HUES6 (cell line): ENCODE results near the gene DNAJC12.
"Not testable (repeated sequence)": the region's sequence is repeated elsewhere in the genome, so short reads cannot be mapped to it uniquely, and the experiment has no call there.

ENCODE experiments used
- H3K27ac ChIP-seq: 2 replicates; pipeline ENCODE4 v1.7.0; 2013; ENCODE audit warnings: low read depth, mild to moderate bottlenecking, low read length, inconsistent platforms
- H3K27me3 ChIP-seq: 2 replicates; pipeline ENCODE4 v1.6.1; 2013; ENCODE audit warnings: low read length; ENCODE audit not compliant: control insufficient read depth, insufficient read depth
- H3K36me3 ChIP-seq: 2 replicates; pipeline ENCODE4 v1.6.1; 2013; ENCODE audit warnings: low read length; ENCODE audit not compliant: control insufficient read depth, insufficient read depth
- H3K4me1 ChIP-seq: 2 replicates; pipeline ENCODE4 v1.6.1; 2013; ENCODE audit warnings: low read length; ENCODE audit not compliant: control insufficient read depth, insufficient read depth
- H3K4me3 ChIP-seq: 2 replicates; pipeline ENCODE4 v1.5.1; 2013; ENCODE audit warnings: low read depth, low read length
- H3K9ac ChIP-seq: one replicate; pipeline ENCODE4 v1.6.1; 2013; ENCODE audit warnings: mild to moderate bottlenecking, low read length
- H3K9me3 ChIP-seq: 2 replicates; pipeline ENCODE4 v1.6.1; 2013; ENCODE audit warnings: low read depth, low read length; ENCODE audit not compliant: control insufficient read depth, insufficient read depth

Gene DNAJC12

DNA sequence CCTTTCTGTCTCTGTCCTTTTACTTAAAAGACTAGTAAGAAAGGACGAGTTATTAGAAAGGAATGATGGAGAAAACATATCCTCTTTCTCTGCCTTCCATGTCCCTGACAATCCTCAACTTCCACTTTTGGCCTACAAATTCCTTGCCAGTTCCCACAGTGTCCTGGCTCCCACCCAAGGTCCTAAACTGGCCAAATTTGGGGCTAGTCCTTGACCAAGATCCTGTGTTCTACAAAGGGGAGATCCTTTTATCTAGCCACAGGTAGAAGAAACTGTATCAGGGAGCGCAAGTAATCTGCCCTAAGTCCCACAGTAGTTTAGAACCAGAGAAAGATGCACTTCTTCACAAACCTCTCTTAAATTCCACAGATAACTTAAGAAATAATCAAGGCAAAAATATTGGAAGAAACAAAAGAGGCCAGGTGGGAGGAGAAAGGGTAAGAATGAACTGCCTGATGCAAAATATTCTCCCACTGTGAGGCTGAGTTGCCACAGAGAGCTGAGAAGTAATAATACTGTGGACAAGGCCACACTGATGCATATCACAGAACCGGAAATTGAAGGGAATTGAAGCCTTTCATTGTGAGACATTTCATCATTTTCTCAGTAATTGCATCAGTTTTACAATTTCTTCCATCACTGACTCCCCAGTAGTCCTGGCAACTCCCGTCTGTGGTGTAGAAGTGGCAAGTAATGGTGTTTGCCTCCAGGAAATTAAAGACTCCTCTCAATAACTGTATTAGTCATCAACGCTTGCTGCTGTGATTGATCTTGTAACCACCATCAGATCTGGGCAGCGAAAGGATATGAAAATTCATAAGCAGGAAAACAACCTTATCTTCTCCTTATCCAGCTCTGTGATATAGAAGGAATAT lies 47.2 kb downstream of the DNAJC12 start:
- no peaks in the 10 kb centered on the region for H3K36me3 ChIP-seq
- H3K27ac ChIP-seq, result 0 out of 2 replicates have a peak overlapping the region, but pooled peaks have one; percentile 50
- H3K9ac ChIP-seq, result no peak overlapping the region
- peaks cover 24% of the 10 kb centered on the region for H3K4me1 ChIP-seq
- no peaks in the 10 kb centered on the region for H3K27me3 ChIP-seq
- H3K4me3 ChIP-seq, result no peak overlapping the region
- H3K9me3 ChIP-seq, result no peaks in the 10 kb centered on the region

DNA sequence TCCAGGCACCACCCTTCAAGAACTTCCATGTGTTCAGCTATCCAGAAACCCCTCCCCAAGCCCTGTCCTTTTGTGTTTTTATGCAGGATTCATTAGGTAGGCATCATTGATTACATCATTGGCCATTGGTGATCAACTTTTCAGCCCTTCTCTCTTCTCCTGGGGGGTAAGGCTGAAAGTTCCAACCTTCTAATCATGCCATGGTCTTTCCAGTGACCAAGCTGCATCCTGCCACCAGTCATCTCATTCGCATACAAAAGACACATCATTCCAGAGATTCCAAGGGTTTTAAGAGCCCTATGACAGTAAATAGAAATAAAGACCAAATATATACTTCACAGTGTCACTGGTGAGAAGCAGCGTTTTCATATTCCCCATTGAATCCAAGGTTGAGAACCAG lies 48.2 kb downstream of the DNAJC12 start:
- no peak overlapping the region for H3K4me3 ChIP-seq
- H3K27ac ChIP-seq, result no peak overlapping the region
- H3K27me3 ChIP-seq, result no peaks in the 10 kb centered on the region
- no peak overlapping the region for H3K9ac ChIP-seq
- peaks cover 20% of the 10 kb centered on the region for H3K4me1 ChIP-seq
- H3K9me3 ChIP-seq, result no peaks in the 10 kb centered on the region
- H3K36me3 ChIP-seq, result no peaks in the 10 kb centered on the region

DNA sequence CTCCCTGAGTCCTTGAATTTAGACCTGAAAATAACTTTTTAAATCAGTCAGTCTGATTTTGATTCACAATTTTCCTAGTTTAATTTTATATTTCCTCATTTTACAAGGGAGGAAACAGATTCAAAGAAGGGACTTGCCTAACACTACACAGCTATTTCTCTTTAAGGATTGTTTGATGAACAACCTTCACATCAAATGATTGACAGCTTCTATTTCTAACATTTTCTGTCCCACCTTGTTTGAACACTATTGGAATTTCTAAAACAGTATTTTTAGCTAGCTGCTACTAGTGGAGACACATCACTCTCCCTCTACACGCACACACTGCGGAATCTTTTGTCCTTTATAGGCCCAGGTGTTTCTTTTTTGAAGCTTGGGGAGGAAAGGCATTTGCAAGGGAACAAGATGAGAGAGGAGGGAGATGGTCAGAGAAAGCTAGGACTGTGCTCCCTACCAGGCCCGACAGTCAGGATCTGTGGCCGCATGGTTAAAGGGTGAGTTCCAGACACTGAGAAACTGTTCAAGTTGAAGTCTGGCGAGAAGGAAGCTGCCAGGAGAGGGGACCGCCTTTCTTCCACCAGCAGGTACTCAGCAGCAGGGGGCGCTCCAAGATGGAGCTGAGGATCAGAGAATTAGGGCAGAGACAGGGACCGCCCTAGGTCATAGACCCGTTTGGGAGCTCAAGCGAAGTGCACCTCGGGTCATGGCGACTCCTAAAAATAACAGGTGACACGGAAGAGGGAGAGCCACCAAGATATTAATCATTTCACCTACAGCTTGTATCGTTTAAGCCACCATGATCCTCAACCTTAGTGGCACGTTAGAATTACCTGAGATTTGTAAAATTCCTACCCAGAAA lies 49.7 kb downstream of the DNAJC12 start:
- Histone ChIP-seq H3K27ac (no peak overlapping the region), H3K9ac (no peak overlapping the region), H3K4me3 (no peak overlapping the region), H3K36me3 (no peaks in the 10 kb centered on the region), H3K4me1 (peaks cover 20% of the 10 kb centered on the region), H3K9me3 (no peaks in the 10 kb centered on the region), H3K27me3 (no peaks in the 10 kb centered on the region)

DNA sequence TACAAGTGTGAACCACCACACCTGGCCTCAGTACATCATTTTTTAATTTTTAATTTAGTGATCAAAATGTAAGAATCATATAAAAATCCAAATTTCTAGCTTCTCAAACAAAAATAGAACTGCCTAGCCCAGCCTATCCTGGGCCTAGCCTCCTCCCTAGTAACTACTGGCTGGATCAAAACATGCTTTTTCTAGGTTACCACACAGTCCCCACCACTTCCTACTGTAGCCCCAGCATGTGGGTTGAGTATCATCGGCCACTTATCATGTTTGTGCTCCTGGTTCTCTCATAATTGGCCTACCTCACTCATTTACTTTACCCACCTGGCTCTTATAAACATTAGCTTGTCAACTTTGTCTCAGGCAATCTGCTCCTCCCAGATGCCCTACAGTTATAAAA lies 52.9 kb downstream of the DNAJC12 start:
- Histone ChIP-seq H3K36me3 (no peaks in the 10 kb centered on the region), H3K27me3 (no peaks in the 10 kb centered on the region), H3K4me3 (no peak overlapping the region), H3K4me1 (peaks cover 12% of the 10 kb centered on the region), H3K9me3 (no peaks in the 10 kb centered on the region), H3K9ac (no peak overlapping the region), H3K27ac (no peak overlapping the region)

DNA sequence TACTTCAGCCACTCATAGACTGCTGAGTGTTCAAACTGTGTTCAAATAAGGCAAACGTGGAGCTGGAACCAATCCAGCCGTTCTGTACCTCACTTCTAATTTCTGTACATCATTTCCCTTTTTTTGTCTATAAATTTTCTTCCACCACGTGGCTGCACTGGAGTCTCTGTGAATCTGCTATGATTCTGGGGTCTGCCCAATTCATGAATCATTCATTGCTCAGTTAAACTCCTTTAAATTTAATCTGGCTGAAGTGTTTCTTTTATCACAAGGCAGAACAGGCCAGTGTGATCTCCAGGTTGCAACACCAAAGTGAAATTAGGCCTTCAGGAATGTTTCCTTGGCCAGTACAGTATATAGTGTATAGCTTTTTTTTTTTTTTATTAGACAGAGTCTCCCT lies 53.5 kb downstream of the DNAJC12 start:
- no peak overlapping the region for H3K4me3 ChIP-seq
- peaks cover 7% of the 10 kb centered on the region for H3K4me1 ChIP-seq

DNA sequence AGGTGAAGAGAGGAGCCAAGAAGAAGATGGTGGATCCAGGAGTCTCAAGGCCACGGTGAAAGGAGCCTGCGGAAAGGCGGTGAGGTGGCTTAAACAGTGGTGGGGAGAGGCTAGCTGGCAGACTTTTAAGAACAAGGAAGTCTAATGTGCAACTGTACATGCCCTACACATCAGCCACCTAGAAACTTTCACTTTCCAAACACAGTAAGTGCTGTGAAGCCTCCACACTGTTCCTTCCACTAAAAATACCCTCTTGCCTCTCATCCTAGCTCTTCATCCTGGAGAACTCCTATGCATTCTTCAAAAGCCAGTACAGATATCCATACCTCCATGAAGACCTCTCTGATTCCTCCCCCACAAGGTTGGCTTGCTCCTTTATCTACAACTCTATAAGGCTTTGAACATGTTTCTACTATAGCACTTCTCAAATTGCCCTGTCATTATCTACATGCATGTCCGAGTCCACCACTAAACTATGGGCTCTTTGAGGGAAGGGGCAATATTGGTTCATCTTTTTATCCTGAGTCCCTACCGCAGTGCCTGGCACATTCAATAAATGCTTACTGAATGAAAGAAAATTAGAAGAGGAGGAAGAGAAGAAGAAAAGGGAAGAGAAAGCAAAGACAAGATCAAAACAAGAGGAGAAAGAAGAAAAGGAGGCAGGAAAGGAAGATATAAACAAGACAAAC lies 54.2 kb downstream of the DNAJC12 start:
- no peak overlapping the region for H3K9ac ChIP-seq
- H3K9me3 ChIP-seq, result no peaks in the 10 kb centered on the region

More for the DNA sequence above, 53.5 kb downstream of the DNAJC12 start:
- H3K9ac ChIP-seq, result no peak overlapping the region
- H3K27me3 ChIP-seq, result no peaks in the 10 kb centered on the region
- H3K9me3 ChIP-seq, result no peaks in the 10 kb centered on the region
- H3K27ac ChIP-seq, result no peak overlapping the region
- no peaks in the 10 kb centered on the region for H3K36me3 ChIP-seq

DNA sequence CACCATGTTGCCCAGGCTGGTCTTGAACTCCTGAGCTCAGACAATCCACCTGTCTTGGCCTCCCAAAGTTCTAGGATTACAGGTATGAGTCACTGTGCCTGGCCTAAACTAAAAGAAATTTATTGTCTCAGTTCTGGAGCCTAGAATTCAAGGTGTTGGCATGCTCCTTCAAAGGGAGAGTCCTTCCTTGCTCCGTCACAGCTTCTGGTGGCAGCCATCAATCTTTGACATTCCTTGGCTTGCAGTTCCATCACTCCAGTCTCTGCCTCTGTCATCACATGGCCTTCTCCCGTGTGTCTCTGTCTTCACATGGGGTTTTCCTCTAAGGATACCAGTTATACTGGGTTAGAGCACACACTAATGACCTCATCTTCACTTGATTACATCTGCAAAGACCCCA lies 55.5 kb downstream of the DNAJC12 start:
- Histone ChIP-seq H3K27ac (no peak overlapping the region), H3K4me1 (no peaks in the 10 kb centered on the region), H3K9ac (no peak overlapping the region), H3K27me3 (no peaks in the 10 kb centered on the region), H3K36me3 (no peaks in the 10 kb centered on the region), H3K4me3 (no peak overlapping the region), H3K9me3 (no peaks in the 10 kb centered on the region)

More for the DNA sequence above, 54.2 kb downstream of the DNAJC12 start:
- Histone ChIP-seq H3K27me3 (no peaks in the 10 kb centered on the region), H3K27ac (no peak overlapping the region), H3K4me1 (peaks cover 2% of the 10 kb centered on the region; the same call in 1 of the 2 replicates), H3K4me3 (no peak overlapping the region), H3K36me3 (no peaks in the 10 kb centered on the region)

DNA sequence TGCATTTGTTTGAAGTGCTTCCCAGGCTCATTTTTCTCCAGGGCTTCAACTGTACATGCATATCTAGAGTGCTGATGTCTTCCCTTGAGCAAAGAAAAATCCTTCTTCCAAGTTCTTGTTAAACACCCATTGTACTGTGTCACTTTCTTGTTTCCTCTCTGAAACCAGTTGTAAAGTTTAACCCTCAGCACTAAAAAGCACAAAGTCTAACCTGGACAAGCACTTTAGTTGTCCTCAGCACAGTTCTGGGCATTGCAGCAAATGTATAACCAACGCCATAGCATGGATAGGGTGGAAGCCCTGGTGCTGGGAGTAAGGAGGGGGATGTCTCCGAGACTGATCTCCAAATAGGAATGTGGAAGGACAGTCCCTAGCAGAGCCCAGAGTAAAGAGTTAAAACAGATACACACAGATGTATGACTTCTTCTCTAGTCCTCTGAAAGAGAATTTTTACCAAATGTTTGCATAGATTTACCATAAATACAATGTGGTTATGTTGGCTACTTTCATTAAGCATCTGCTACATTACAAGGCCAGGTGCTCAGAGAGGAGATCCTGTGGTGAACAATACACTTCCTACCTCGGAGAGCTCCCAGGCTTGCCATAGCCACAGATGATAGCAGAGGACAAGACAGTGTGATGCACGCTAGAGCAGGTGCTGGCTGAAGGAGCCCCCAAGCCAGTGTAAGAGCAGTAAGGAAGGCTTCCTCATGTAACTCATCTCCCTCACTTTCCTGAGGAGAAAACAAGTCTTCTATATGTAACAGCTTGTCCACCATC lies 57.0 kb downstream of the DNAJC12 start:
- Histone ChIP-seq H3K9me3 (no peaks in the 10 kb centered on the region), H3K36me3 (no peaks in the 10 kb centered on the region), H3K4me1 (no peaks in the 10 kb centered on the region), H3K27me3 (no peaks in the 10 kb centered on the region), H3K4me3 (no peak overlapping the region), H3K27ac (no peak overlapping the region), H3K9ac (no peak overlapping the region)

DNA sequence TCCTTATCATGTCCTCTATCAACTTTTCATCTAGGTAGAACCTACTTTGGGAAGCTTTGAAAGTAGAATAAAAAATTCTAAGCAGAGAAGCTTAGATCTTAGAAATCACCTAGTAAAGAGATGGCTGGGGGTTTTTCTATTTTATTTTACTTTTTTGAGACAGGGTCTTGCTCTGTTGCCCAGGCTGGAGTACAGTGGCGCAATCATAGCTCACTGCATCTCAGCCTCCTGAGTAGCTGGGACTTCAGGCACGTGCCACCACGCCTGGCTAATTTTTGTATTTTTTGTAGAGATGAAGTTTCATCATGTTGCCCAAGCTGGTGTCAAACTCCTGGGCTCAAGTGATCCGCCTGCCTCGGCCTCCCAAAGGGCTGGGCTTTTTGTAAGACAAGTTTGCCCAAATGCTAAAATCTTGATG lies 57.8 kb downstream of the DNAJC12 start:
- not testable (repeated sequence) for H3K27me3 ChIP-seq, H3K36me3 ChIP-seq, H3K4me1 ChIP-seq, H3K9ac ChIP-seq, H3K9me3 ChIP-seq, H3K27ac ChIP-seq, H3K4me3 ChIP-seq

DNA sequence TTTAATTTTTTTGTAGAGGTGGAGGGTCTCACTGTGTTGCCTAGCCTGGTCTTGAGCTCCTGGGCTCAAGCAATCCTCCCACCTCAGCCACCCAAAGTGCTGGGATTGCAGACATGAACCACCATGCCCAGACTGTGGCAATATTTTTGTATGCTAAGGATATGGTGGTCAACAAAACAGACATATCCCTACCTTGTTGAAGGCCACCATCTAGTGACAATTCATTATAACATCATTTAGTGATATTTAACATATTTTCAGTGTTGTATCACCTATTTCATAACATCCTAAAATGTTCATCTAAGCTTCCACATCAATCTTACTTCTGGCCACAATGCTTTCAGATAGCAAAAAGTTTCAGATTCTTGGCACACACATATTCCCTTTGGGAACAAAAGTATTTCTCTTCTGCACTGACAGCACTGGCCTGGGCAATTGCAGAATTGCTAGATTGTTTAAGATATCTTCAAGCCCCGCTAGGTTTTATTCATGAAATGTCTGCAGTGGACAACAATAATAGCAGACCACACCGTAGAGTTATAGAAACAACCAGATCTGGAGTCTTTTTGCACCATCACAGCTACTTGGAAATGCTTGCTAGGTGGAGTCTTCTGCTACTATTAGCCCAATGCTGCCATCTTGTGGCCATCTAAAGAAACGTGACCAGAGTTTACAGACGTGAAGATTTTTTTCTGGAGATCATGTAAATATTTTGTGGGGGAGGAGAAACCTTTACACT lies 58.4 kb downstream of the DNAJC12 start:
- Histone ChIP-seq H3K9ac (no peak overlapping the region), H3K27me3 (no peaks in the 10 kb centered on the region), H3K36me3 (no peaks in the 10 kb centered on the region), H3K4me1 (no peaks in the 10 kb centered on the region), H3K27ac (no peak overlapping the region), H3K4me3 (no peak overlapping the region), H3K9me3 (no peaks in the 10 kb centered on the region)
